Common myeloid progenitor, CD34-positive (primary cell): Measurements from ENCODE around the gene GPR37L1.
"Not testable (repeated sequence)": the region's sequence is repeated elsewhere in the genome, so short reads cannot be mapped to it uniquely, and the experiment has no call there.

Experiments used
- CTCF ChIA-PET: fragments of 350-600 bp; sonication (Branson Sonifier 250); formaldehyde crosslinking; loops from one replicate; lab custom pipeline; 2021; ENCODE audit warnings: antibody characterized with exemption; lab: Charles Lee
- POLR2A ChIA-PET: fragments of 350-600 bp; sonication (Branson Sonifier 250); formaldehyde crosslinking; loops from one replicate; lab custom pipeline; 2021; ENCODE audit warnings: antibody characterized with exemption; lab: Charles Lee
- DNase-seq, 3 donors: peaks; one replicate each; pipeline versions ENCODE4 v3.0.0 to v3.0.0-alpha.2; 2013
- H3K27ac ChIP-seq, 2 experiments: 1 replicate in 1 of 2; 2 replicates in 1 of 2; pipeline ENCODE4 v1.7.0; 2013; ENCODE audit warnings: inconsistent platforms in 2 of 2, low read length in 2 of 2, mild to moderate bottlenecking in 2 of 2, low read depth in 1 of 2, moderate library complexity in 1 of 2; ENCODE audit not compliant: severe bottlenecking in 2 of 2, insufficient read depth in 1 of 2, poor library complexity in 1 of 2
- H3K27me3 ChIP-seq, 5 experiments: replicated peaks in 2 of 5; 1 replicate in 3 of 5; 2 replicates in 2 of 5; pipeline versions ENCODE4 v1.6.1 to v1.7.0; 2013; ENCODE audit warnings: low read length in 4 of 5, mild to moderate bottlenecking in 2 of 5, moderate library complexity in 2 of 5, inconsistent platforms in 1 of 5; ENCODE audit not compliant: insufficient read depth in 5 of 5, control insufficient read depth in 4 of 5
- H3K36me3 ChIP-seq, 4 experiments: 1 replicate in 2 of 4; 2 replicates in 2 of 4; pipeline versions ENCODE4 v1.6.1 to v1.7.0; 2013; ENCODE audit warnings: low read length in 3 of 4, control low read depth in 1 of 4, mild to moderate bottlenecking in 1 of 4; ENCODE audit not compliant: control insufficient read depth in 4 of 4, insufficient read depth in 4 of 4
- H3K4me1 ChIP-seq, 4 experiments: 1 replicate in 3 of 4; 2 replicates in 1 of 4; pipeline versions ENCODE4 v1.6.1 to v1.7.1; 2013; ENCODE audit warnings: low read length in 3 of 4, mild to moderate bottlenecking in 3 of 4, control low read depth in 1 of 4, inconsistent platforms in 1 of 4, moderate library complexity in 1 of 4; ENCODE audit not compliant: control insufficient read depth in 4 of 4, insufficient read depth in 4 of 4; ENCODE audit errors: control extremely low read depth in 1 of 4
- H3K4me3 ChIP-seq, 7 experiments: 1 replicate in 4 of 7; 2 replicates in 3 of 7; pipeline versions ENCODE4 v1.5.1 to v1.7.0; 2013; ENCODE audit warnings: mild to moderate bottlenecking in 7 of 7, low read length in 6 of 7, moderate library complexity in 6 of 7, inconsistent platforms in 2 of 7, low read depth in 2 of 7, control low read depth in 1 of 7; ENCODE audit not compliant: insufficient read depth in 4 of 7, control insufficient read depth in 1 of 7; ENCODE audit errors: extremely low read depth in 1 of 7
- H3K9me3 ChIP-seq, 5 experiments: 1 replicate in 4 of 5; 2 replicates in 1 of 5; pipeline versions ENCODE4 v1.6.1 to v1.7.1; 2013; ENCODE audit warnings: low read length in 4 of 5, mild to moderate bottlenecking in 2 of 5, inconsistent platforms in 1 of 5, low read depth in 1 of 5, moderate library complexity in 1 of 5; ENCODE audit not compliant: control insufficient read depth in 4 of 5, insufficient read depth in 2 of 5; ENCODE audit errors: control extremely low read depth in 1 of 5
- WGBS: methylation state at CpG from one replicate; pipeline ENCODE4 v1.1.5; 2013; ENCODE audit not compliant: insufficient coverage; 5-methylcytosine and 5-hydroxymethylcytosine counted together

GPR37L1 gene

GRCh38 chr1:202176949-202177927 is 54.5 kb downstream of the GPR37L1 start:
- ChIA-PET CTCF (interaction anchor here (1.0 to 4.4 kb wide), 3 partner anchors 8 to 16 kb away, joined by 3 to 32 read pairs (median 22); partner anchors contain the start of gene PTPN7), POLR2A (interaction anchor here (0.6 kb wide), 1 partner anchor 1154 kb away, joined by 3 read pairs; the partner anchor contains the start of gene KIF21B)
- Histone ChIP-seq H3K4me3 (no peak overlapping the region), H3K9me3 (no peaks in the 10 kb centered on the region), H3K27ac (no peak overlapping the region), H3K27me3 (no peaks in the 10 kb centered on the region), H3K4me1 (no peaks in the 10 kb centered on the region), H3K36me3 (no peaks in the 10 kb centered on the region)
- DNase-seq = no peak
- 98% methylated on average over 23 of the region's 29 CpGs for WGBS

GRCh38 chr1:202179828-202180750 is 57.4 kb downstream of the GPR37L1 start:
- 97% methylated on average over 17 of the region's 19 CpGs for WGBS
- H3K36me3 ChIP-seq = no peaks in the 10 kb centered on the region
- H3K9me3 ChIP-seq = no peaks in the 10 kb centered on the region
- H3K4me3 ChIP-seq = no peak overlapping the region
- no peak for DNase-seq
- no peak overlapping the region for H3K27ac ChIP-seq
- no peaks in the 10 kb centered on the region for H3K27me3 ChIP-seq
- ChIA-PET POLR2A (no interaction called here), CTCF (interaction anchor here (0.8 to 3.4 kb wide), 9 partner anchors 9 to 142 kb away, joined by 3 to 13 read pairs (median 8); partner anchors contain the start of gene PTPN7)
- H3K4me1 ChIP-seq = peaks cover 0 to 3% (median 1%) of the 10 kb centered on the region in 4 experiments

- H3K9me3 ChIP-seq, POLR2A ChIA-PET, H3K27me3 ChIP-seq, H3K4me3 ChIP-seq, DNase-seq, H3K4me1 ChIP-seq, H3K36me3 ChIP-seq, H3K27ac ChIP-seq: not testable (repeated sequence)
- WGBS = 93% methylated on average over 2 of the region's 2 CpGs
- CTCF ChIA-PET = interaction anchor here (1.3 to 3.4 kb wide), 8 partner anchors 9 to 136 kb away, joined by 4 to 13 read pairs (median 8); partner anchors contain the start of gene PTPN7
Observed at GRCh38 chr1:202180751-202181139, 58.0 kb downstream of the GPR37L1 start.

GRCh38 chr1:202181586-202181985 is 58.9 kb downstream of the GPR37L1 start:
- DNase-seq = no peak
- CTCF ChIA-PET = interaction anchor here (0.6 to 3.4 kb wide), 5 partner anchors 8 to 135 kb away, joined by 3 to 13 read pairs (median 10); partner anchors contain the start of gene PTPN7
- Histone ChIP-seq H3K27ac (no peak overlapping the region), H3K27me3 (no peaks in the 10 kb centered on the region), H3K4me1 (peaks cover 0 to 3% (median 1%) of the 10 kb centered on the region in 4 experiments), H3K36me3 (no peaks in the 10 kb centered on the region), H3K9me3 (no peaks in the 10 kb centered on the region), H3K4me3 (no peak overlapping the region)
- POLR2A ChIA-PET = no interaction called here
- WGBS = 100% methylated on average over 3 of the region's 7 CpGs

GRCh38 chr1:202182040-202182877 is 59.5 kb downstream of the GPR37L1 start:
- Histone ChIP-seq H3K9me3 (no peaks in the 10 kb centered on the region), H3K4me3 (no peak overlapping the region), H3K27me3 (no peaks in the 10 kb centered on the region), H3K4me1 (peaks cover 0 to 3% (median 1%) of the 10 kb centered on the region in 4 experiments), H3K36me3 (no peaks in the 10 kb centered on the region), H3K27ac (no peak overlapping the region)
- 99% methylated on average over 6 of the region's 8 CpGs for WGBS
- no peak for DNase-seq
- ChIA-PET POLR2A (interaction anchor here (0.6 kb wide), 1 partner anchor 52 kb away, joined by 3 read pairs; no protein-coding TSS in a partner anchor), CTCF (interaction anchor here (0.9 to 3.4 kb wide), 7 partner anchors 8 to 134 kb away, joined by 3 to 10 read pairs (median 4); no protein-coding TSS in a partner anchor)
